GM21619 (cell line): ENCODE data around the gene PPP1R37.

Experiments
- ATAC-seq: cut with Tn5 transposase; IDR thresholded peaks from one replicate; pipeline ENCODE4 v1.9.1; 2021; ENCODE audit not compliant: unreplicated experiment

Gene PPP1R37

DNA sequence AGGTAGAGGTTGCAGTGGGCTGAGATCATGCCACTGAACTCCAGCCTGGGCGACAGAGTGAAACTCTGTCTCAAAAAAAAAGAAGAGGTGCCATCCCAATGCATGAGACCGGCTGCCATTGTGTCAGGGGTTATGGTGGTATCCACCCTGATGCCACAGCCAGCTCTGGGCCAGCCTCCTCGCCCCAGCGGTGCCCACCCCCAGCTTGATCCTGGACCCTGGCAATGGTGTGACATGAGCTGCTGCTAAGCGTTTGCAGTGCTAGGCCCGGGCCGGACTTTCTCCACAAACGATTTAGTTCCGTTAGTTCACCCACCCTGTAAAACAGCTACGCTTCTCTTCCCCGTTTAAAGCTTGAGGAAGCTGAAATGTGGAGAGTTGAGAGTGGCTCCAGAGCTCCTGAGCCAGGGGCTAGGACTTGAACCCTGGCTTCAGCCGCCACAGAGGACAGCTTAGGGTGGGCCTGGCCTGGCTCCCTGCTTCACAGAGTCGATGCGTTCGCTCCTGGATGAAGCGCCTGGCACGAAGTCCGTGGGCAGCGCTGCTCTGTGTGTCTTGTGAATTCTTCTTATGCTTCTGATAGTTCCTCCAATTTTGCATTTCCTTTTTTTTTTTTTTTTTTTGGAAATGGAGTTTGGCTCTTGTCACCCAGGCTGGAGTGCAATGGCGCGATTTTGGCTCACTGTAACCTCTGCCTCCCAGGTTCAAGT is 42.4 kb downstream of the PPP1R37 start:
- ATAC-seq, result no peak

DNA sequence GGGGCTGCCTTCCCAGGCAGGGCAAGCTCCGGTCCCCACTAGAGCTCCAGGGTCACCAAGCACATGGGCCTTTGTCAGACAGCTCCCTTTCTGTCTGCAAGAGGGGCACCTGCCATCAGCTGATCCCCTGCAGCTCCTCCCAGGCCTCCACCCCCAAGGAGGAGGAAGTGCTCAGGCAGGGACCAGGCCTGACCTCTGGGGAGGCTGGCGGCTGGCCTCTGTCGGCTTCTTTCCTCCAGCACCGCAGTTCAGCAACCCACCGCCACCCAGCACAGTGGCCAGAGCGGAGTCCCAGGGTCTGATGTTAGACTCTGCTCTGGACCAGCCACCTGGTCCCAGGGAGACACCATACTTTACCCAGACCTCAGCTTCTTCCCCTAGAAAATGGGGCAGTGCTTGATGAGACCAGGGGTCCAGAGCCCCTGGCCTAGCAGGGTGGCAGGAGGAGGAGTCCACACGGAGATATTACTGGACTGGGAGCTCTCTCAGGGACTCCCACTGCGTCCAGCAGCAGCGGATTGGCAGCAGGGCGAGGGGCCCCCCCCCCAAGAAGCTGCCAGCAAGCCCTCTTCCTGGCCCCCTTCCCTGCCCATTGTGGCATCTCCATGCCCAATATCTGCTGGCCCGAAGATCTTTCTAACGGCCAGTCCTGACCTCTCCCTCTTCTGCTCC is 43.7 kb downstream of the PPP1R37 start:
- ATAC-seq, result peak; percentile 5

- peak; percentile 88 for ATAC-seq
These were observed 44.3 kb downstream of the PPP1R37 start for GRCh38 chr19:45137179-45137761.

GRCh38 chr19:45138303-45138751 is 45.3 kb downstream of the PPP1R37 start:
- no peak for ATAC-seq

DNA sequence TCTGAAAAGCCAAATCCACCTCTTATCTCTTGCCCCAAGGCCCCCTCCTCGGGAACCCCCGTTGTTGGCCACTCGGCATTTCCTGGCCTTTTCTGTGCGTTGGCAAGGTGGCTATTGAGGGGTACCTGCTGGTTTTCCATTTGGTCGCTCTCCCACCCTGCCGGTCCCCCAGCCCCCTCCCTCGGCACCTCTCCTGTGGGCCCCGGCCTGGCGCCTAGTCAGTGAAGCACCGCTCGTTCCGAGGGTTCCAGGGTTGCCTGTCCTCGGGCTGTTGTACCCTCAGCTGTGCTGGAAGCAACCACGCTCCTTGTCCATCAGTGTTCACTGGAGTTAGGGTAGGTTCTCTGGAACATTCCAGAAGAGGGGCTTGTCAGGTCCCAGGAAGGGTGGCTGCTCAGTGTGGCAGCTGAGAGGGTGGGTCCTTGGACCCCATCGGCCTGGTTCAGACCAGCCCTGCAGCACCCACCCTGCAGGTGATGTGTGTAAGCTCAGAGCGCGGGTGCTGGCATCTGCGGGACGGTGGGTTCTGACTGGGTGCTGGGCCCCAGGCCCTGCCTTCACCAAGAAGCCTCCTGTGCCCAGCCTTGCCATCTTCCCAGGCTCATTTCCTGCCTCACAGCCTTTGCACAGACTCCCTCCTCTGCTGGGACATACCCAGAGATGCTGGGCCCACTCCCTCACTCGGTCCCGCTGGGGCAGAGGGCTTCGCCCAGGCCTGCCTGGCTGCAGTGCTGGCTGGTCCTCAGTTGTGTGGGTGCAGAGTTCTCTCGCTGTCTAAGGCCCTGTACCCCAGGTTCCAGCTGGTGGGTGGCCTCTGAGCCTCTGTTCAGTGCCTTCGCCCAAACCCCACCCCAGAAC is 46.5 kb downstream of the PPP1R37 start:
- ATAC-seq, result no peak

DNA sequence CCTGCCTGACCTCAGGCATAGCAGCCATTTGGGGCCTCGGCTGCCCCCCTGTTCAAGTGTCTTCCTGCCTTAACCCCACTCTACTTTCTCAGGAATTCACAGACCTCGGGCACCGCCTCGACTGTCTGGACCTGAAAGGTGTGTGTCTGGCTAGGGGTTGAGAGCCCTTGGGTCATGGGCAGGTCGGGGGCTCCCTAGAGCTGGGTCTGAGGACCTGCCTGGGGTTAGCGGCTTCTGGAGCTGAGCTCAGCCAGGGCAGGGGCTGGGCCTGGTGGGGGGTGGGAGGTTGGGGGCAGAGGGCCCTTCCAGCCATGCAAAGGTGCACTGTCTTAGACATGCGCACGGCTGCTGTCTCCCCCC is 47.1 kb downstream of the PPP1R37 start:
- no peak for ATAC-seq

DNA sequence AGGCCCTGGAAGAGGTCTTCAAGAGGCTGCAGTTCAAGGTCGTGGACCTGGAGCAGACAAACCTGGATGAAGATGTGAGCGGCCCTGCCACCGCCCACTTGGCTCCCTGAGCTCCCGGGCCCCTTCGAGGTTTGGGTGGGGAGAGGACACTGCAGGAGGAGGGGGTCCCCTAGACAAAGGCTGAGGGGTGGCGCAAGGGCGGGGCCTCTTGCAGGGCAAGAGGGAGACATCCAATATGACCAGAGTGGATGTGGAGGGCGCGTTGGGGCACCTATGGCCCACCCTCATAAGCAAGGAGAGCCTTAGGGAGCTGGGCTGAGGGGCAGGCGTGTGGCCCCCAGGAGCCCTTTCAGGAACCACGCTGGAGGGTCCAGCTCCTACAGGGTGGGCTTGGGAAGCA is 47.6 kb downstream of the PPP1R37 start:
- no peak for ATAC-seq

GRCh38 chr19:45141203-45141900 is 48.4 kb downstream of the PPP1R37 start:
- ATAC-seq, result no peak

DNA sequence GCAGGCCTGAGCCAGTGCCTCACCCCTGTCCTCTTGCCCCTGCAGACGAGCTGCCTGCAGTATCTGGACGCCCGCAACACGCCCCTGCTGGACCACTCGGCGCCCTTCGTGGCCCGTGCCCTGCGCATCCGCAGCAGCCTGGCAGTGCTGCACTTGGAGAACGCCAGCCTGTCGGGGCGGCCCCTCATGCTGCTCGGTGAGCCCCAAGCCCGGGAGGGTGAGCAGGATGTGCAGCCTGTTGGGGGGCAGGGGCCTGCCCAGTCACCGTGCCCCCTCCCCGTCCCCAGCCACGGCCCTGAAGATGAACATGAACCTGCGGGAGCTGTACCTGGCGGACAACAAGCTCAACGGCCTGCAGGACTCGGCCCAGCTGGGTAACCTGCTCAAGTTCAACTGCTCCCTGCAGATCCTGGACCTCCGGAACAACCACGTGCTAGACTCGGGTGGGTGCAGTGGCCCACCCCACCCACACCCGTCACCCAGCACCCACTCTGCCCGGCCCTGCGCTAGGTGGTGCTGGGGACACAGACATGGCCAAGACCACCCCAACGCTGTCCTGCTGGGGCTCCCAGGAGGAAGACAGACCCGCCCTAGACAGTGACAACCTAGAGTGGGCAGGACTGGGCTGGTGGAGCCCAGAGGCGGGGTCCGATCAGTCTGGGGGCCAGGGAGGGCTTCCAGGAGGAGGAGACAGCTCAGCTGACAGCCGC is 49.2 kb downstream of the PPP1R37 start:
- ATAC-seq, result no peak

GRCh38 chr19:45142726-45143110 is 49.7 kb downstream of the PPP1R37 start:
- no peak for ATAC-seq

DNA sequence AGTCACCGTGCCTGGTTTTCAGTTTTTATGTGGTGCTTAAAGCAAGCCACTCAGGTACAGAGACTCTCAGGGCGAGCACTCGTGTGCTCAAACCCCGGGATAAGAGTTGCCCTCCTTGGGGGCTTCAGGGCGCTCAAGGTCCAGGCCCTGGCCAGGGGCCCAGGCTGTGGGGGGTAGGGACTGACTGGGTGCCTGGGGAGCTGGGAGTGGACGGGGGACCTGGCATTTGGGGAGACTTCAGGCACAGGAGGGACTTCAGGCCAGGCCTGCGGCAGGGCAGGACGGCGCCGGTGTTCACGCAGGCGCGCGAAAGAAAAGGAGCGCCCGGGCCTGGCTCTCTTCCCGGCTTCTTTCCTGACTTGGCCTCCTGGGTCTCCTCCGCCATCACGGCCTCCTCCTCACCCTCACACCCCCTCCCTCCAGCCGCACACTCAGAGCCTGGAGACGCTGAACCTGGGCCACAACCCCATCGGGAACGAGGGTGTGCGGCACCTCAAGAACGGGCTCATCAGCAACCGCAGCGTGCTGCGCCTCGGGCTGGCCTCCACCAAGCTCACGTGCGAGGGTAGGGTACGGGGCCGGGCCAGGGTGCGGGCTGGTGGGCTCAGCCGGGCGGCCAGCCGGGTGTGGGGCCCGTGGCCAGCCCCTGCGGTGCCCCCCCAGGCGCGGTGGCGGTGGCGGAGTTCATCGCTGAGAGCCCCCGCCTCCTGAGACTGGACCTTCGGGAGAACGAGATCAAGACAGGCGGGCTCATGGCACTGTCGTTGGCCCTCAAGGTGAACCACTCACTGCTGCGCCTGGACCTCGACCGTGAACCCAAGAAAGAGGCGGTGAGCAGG is 51.7 kb downstream of the PPP1R37 start:
- no peak for ATAC-seq

GRCh38 chr19:45145270-45146189 is 52.6 kb downstream of the PPP1R37 start:
- ATAC-seq, result no peak

GRCh38 chr19:45146251-45146650 is 53.3 kb downstream of the PPP1R37 start:
- ATAC-seq, result no peak

- ATAC-seq, result no peak
These were observed 53.8 kb downstream of the PPP1R37 start for GRCh38 chr19:45146741-45147205.

DNA sequence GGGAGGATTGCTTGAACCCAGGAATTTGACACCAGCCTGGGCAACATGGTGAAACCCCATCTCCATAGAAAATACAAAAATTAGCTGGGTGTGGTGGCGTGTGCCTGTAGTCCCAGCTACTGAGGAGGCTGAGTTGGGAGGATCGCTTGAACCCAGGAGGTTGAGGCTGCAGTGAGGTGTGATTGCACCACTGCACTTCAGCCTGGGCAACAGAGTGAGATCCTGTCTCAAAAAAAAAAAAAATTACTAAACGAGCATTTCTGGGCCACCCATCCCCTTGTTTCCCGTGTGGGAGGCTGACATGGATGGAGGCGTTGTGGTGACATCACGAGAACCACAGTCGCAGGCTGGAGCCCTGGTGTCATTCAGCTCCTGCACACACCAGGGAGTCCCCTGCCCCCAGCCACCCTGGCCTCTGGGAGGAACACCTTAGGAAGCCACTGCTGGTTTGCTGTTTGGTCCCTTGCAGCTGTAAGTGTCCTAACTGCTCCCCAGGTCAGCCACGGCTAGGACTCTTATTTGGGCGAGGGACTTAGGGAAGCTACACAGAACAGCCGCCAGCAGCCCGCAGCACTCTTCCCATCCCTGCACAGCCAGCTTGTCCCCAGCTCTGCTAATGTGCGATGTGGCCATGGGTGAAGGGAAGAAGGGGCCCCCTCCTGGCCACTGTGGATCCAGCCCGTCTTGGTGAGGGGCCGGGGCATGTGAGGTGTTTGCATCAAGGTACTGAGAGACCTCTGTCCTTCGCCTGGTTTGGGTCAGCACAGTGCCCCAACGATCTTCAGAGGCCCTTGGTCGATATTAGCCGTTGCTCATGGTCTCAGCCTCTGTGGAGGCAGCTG is 55.1 kb downstream of the PPP1R37 start:
- ATAC-seq, result no peak

GRCh38 chr19:45149129-45149528 is 56.1 kb downstream of the PPP1R37 start:
- no peak for ATAC-seq

- ATAC-seq, result no peak
These were observed 57.2 kb downstream of the PPP1R37 start for GRCh38 chr19:45150180-45150579.
